NCI-H1048 (cell line): Measurements from ENCODE around the gene RGS6.

Source experiments
- DNase-seq: peaks from one replicate; lab custom pipeline; 2025; lab: John Stamatoyannopoulos, UW

RGS6 gene

GRCh38 chr14:72404106-72404774, 472.0 kb downstream of the RGS6 start:
- DNase-seq = no peak

DNA sequence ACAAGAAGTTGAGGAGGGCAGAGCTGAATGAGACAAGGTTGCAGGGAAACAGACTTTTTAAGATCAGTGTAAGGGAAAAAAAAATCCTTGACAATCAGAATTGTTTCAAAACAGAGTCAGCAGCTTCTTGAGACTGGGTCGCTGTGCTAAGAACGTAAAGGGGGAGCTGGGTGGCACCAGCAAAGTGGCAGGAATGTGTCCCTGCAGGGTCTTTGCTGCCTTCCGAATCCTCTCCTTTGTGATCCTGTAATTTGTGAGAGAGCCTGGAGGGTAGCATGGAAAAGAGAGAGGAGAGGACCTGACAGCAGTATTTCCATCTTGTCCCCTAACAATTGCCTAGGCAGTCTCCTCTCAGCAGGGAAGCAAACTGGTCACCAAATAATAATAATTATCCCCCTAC, 472.8 kb downstream of the RGS6 start:
- DNase-seq = no peak

- DNase-seq = no peak
Measured at GRCh38 chr14:72408020-72408419, 475.8 kb downstream of the RGS6 start.

- DNase-seq = no peak
Measured at GRCh38 chr14:72409047-72409446, 476.8 kb downstream of the RGS6 start.

GRCh38 chr14:72416081-72416849, 484.0 kb downstream of the RGS6 start:
- DNase-seq = no peak

DNA sequence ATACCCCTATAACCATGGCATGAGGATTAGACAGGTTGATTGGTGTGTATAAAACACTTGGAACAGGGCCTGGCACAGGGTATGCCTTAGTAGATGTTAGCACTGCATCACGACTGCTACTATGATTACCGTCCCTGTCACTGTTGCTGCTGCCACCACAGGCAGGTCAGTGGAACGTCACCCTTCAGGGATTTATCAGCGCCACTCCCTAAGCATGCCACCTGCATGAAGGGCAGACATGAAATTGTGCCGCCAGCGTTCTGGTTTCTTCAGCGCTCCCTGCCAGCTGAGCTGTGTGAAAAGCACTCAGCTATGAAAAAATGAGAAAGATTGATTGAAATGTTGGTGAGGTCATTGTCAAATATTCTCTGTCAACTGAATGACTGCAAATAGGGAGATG, 484.7 kb downstream of the RGS6 start:
- no peak for DNase-seq

DNA sequence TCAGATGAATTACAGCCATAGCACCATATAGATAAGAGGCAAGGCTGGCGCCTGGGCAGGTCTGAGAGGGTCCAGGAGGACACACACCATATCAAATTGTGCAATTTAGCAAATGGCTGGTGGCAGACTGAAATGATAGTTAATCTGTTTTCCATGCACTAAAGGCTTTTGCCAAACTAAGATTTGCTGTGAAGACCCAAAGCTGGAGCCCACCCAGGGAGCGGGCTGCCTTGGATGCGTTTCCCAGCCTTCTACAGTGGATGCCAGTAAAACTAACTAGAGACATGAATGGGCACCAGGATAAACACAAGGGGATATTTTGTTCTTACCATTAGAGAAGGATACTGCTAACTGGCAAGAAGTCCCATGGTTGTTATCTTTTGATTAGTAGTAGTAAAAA, 486.6 kb downstream of the RGS6 start:
- no peak for DNase-seq

- DNase-seq = no peak
Measured at GRCh38 chr14:72419226-72419775, 487.1 kb downstream of the RGS6 start.

- DNase-seq = peak; percentile 10
Measured at GRCh38 chr14:72420749-72421474, 488.7 kb downstream of the RGS6 start.

DNA sequence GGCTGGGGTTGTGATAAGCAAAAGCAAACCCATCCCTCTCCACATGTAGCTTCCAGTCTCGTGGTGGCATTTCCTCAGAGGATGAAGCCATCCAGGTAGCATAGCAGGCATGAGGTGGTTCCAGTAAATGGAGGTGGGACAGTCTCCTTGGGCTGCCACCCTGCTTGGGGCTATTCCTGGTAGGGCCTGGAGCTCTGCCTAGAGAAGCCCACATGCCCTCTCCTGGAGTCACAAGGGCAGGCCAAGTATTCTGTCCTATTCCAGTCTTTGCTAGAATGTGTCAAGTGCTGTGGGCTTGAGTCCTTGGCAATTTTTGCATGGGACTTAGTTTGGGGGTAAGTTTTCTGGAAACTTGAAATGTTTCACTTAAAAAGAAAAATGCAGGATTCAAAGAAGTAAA, 491.7 kb downstream of the RGS6 start:
- no peak for DNase-seq

DNA sequence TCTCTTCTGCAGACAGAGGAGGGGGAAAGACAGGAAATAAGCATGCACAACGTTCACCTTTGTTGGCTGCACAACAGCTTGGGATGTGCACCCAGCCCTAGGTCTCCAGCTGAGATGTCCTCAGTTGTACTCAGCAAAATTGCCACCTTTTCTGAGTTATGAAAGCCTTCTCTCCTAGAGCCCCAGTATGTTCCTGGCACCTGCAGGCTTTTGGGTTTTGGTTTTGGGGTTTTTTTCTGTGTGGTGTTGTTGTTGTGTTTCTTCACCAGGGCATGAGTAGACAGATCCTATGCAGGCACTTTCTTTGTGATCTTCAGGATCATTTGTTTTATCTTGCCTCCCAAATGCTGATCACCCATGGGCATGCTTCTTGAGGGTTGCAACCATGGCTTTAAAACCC, 498.2 kb downstream of the RGS6 start:
- no peak for DNase-seq

GRCh38 chr14:72432748-72433147, 500.5 kb downstream of the RGS6 start:
- no peak for DNase-seq

GRCh38 chr14:72433511-72433910, 501.3 kb downstream of the RGS6 start:
- no peak for DNase-seq

DNA sequence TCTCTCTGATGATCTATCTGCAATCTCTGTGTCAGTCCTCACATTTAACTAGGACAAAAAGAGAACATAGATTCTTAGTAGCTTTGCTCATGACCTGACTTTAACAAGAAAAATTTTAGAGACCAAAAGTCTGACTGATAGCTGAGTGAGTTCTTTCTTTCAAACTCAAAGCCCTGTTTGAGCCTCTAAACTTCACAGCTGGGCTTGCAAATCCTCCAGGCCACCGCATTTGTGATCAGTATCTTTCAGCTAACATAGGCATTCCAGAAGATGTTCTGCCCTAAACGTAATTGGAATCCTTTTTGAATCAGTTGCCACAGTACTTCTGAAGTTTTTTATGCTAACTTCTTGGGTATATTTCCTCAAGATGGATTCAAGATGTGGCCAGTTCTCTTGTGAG, 502.6 kb downstream of the RGS6 start:
- no peak for DNase-seq

GRCh38 chr14:72439707-72440106, 507.5 kb downstream of the RGS6 start:
- DNase-seq = no peak

DNA sequence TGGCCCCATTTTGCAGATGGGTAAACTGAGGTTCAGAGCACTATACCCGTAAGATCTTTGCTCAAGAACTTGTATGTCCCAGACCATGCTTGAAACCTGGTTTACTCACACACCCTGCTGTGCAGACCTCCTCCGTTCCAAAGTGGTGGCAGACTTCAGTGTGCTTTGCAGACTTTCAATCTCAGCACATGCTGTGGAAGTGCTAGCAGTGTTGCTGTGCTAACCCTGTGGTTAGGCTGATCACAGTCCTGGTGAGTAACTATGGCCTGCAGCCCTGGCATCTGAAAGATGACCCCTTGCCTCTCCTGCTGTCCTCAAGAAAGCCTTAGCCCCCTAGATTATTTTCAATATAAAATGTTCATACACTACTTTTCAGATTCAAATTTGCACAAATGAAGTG, 511.0 kb downstream of the RGS6 start:
- DNase-seq = no peak

DNA sequence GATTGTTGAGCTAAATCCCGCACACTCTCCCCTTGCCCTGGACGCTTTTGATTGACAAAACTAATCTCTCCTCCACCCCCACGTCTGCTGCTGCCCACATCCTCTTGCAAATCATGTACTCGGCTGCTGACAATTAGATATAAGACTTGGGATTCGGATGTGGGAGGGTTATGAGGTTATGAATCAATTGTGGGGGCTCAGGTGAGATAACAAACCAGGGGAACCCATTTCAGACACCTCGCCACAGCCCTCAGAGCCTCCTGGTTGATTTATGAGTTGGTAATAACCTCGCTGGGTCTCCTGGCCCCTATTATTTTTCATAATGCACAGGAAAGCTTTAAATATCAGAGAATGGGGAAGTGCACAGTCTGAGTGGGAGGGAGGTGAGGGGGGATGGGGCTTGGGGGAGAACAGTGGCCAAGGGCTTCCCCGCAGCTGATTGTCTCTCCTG, 511.8 kb downstream of the RGS6 start:
- no peak for DNase-seq

- no peak for DNase-seq
Measured at GRCh38 chr14:72444701-72445100, 512.5 kb downstream of the RGS6 start.

DNA sequence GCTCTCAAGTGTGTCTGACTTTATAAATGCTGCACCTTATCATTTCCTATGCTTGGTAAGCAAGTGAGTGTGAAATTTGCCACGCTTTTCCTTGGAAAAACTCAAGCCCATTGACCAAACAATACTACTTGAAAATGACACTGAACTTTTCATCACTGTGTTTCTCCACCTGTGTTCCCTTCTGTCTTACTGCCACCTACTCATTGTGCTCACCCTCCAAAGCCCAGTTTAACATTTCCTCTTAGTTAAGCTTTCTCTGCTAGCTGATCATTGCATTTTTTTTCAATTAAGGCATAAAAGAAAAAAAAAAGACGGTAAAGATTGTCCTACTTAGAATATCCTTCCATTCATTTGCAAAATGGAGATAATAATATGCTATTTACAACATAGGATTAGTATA, 516.0 kb downstream of the RGS6 start:
- no peak for DNase-seq

GRCh38 chr14:72450473-72451044, 518.3 kb downstream of the RGS6 start:
- DNase-seq = no peak

DNA sequence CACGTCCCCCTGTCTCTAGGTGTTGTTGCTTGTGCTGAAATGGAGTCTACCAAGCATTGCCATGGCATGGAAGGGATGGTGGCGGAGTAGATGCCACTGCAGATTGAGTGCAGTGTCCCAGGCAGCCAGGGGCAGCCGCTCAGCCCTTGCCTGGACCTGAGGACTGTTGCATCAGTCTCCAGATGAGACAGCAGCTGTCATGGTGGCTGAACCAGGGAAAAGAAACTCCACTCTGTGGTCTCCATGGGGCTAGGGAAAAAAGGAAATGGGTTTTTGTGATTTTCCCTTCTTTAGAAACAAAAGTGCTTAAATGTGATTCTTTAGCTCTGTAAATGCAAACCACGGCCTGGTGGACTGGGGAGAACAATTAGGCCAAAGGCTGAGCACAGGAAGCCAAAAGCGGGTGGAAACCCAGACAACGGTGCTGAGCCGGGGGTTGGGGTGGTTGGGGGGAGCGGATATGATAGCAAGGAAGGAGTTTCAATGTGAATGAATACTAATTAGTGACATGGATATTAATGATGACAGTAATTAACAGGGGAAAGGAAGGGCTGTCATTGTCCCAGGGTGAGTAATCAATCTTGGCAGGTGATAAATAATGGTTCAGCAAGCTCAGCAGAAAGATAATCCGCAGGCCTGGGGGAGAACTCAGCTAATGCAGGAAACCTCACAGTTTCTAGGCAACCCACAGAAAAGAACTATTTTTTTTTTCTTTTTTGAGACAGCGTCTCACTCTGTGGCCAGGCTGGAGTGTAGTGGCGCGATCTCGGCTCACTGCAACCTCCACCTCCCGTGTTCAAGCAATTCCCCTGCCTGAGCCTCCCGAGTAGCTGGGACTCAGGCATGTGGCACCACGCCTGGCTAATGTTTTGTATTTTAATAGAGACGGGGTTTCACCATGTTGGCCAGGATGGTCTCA, 519.1 kb downstream of the RGS6 start:
- DNase-seq = no peak
